ENCODE measurements around the gene FCER1G.
"Not testable (repeated sequence)": the region's sequence is repeated elsewhere in the genome, so short reads cannot be mapped to it uniquely, and the experiment has no call there.

GRCh38 chr1:161255955-161256520 is 40.9 kb downstream of the FCER1G start:
- not testable (repeated sequence) for TF ChIP-seq CTCF (conservative IDR thresholded peaks at IDR 0.05; ENCODE audit: low read length); EZH2phosphoT487 (IDR thresholded peaks at IDR 0.05; ENCODE audit: borderline replicate concordance)

All from Loucy (cell line).